ENCODE results near the gene GSK3A.

GRCh38 chr19:42241279-42241678 lies 1.1 kb downstream of the GSK3A start:
- TF ChIP-seq POLR2A (IDR thresholded peaks at IDR 0.05) = no peak
- TF ChIP-seq, protein P1, sequence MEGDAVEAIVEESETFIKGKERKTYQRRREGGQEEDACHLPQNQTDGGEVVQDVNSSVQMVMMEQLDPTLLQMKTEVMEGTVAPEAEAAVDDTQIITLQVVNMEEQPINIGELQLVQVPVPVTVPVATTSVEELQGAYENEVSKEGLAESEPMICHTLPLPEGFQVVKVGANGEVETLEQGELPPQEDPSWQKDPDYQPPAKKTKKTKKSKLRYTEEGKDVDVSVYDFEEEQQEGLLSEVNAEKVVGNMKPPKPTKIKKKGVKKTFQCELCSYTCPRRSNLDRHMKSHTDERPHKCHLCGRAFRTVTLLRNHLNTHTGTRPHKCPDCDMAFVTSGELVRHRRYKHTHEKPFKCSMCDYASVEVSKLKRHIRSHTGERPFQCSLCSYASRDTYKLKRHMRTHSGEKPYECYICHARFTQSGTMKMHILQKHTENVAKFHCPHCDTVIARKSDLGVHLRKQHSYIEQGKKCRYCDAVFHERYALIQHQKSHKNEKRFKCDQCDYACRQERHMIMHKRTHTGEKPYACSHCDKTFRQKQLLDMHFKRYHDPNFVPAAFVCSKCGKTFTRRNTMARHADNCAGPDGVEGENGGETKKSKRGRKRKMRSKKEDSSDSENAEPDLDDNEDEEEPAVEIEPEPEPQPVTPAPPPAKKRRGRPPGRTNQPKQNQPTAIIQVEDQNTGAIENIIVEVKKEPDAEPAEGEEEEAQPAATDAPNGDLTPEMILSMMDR (IDR thresholded peaks at IDR 0.05) = no peak
